PC-9 (cell line): ENCODE data around the gene ARHGAP26. TPM values are rescaled to one million over a fixed set of nuclear protein-coding genes. Genes with fewer than 3 reads are reported as not detected.

Source experiments
- BruUV-seq: library from RNA; stranded (reverse); fragments of 400-500 nt; replicated peaks from 2 replicates; lab custom pipeline; 2021; lab: Mats Ljungman, UMichigan
- CTCF ChIA-PET: fragments of 300-600 bp; sonication (Branson Sonifier 250); formaldehyde crosslinking; loops from one replicate; lab custom pipeline; 2022; ENCODE audit warnings: antibody characterized with exemption; lab: Charles Lee
- POLR2A ChIA-PET: fragments of 300-600 bp; sonication (Branson Sonifier 250); formaldehyde crosslinking; loops from one replicate; lab custom pipeline; 2022; ENCODE audit warnings: antibody characterized with exemption; ENCODE audit not compliant: unreplicated experiment; lab: Charles Lee
- DNase-seq, 2 experiments: peaks; one replicate each; pipeline versions ENCODE4 v3.0.0 to v3.0.0-alpha.2; 2015 to 2022; ENCODE audit warnings: mixed read lengths in 1 of 2
- H2AFZ ChIP-seq: fragments of 200-600 bp; sonication (generic); 2 replicates; pipeline ENCODE4 v1.8.1; 2017; ENCODE audit warnings: antibody characterized with exemption
- H3F3A ChIP-seq: fragments of 200-600 bp; sonication (generic); 2 replicates; pipeline ENCODE4 v1.8.1; 2017; ENCODE audit warnings: antibody characterized with exemption, mild to moderate bottlenecking, low read depth; ENCODE audit not compliant: insufficient read depth
- H3K27ac ChIP-seq: fragments of 200-600 bp; sonication (generic); 2 replicates; pipeline ENCODE4 v1.6.1; 2016; ENCODE audit warnings: mixed run types
- H3K27me3 ChIP-seq: fragments of 200-600 bp; sonication (generic); 2 replicates; pipeline ENCODE4 v1.6.1; 2016; ENCODE audit warnings: low read depth, mixed run types; ENCODE audit not compliant: insufficient read depth
- H3K36me3 ChIP-seq: fragments of 200-600 bp; sonication (generic); 2 replicates; pipeline ENCODE4 v1.6.1; 2016; ENCODE audit warnings: low read depth, mixed run types
- H3K4me1 ChIP-seq: fragments of 200-600 bp; sonication (generic); replicated peaks from 2 replicates; pipeline ENCODE4 v1.6.1; 2016; ENCODE audit warnings: mixed run types; ENCODE audit not compliant: insufficient read depth
- H3K4me2 ChIP-seq: fragments of 200-600 bp; sonication (generic); 2 replicates; pipeline ENCODE4 v1.6.1; 2017; ENCODE audit warnings: mixed run types
- H3K4me3 ChIP-seq: fragments of 200-600 bp; sonication (generic); 2 replicates; pipeline ENCODE4 v1.6.1; 2016; ENCODE audit warnings: mixed run types
- H3K79me2 ChIP-seq: fragments of 200-600 bp; sonication (generic); 2 replicates; pipeline ENCODE4 v1.6.1; 2017; ENCODE audit warnings: low read depth, mixed run types
- H3K9me2 ChIP-seq: fragments of 200-600 bp; sonication (generic); 2 replicates; pipeline ENCODE4 v1.8.1; 2017; ENCODE audit warnings: mild to moderate bottlenecking; ENCODE audit not compliant: insufficient read depth
- H3K9me3 ChIP-seq: fragments of 200-600 bp; sonication (generic); 2 replicates; pipeline ENCODE4 v1.8.1; 2016; ENCODE audit warnings: low read depth; ENCODE audit not compliant: insufficient read depth
- H4K20me1 ChIP-seq: fragments of 200-600 bp; sonication (generic); 2 replicates; pipeline ENCODE4 v1.8.1; 2017; ENCODE audit not compliant: insufficient read depth
- EZH2 ChIP-seq: fragments of 200-600 bp; sonication (generic); IDR thresholded peaks from 2 replicates; pipeline ENCODE4 v1.8.0; 2017; ENCODE audit warnings: antibody characterized with exemption, low read depth
- intact Hi-C: fragments of 100-400 bp; cut with micrococcal nuclease; formaldehyde crosslinking; loops from one replicate; pipeline ENCODE4 v1.10.0; 2022; ENCODE audit not compliant: unreplicated experiment
- total RNA-seq: library from RNA; stranded (reverse); gene quantifications from 2 replicates; pipeline ENCODE4 v1.2.3, GENCODE V29; 2021
- TF ChIP-seq, protein P1 (sequence below): fragments of 200-600 bp; sonication (generic); conservative IDR thresholded peaks from 2 replicates; pipeline ENCODE4 v1.6.1; 2017; ENCODE audit warnings: mixed run types, antibody characterized with exemption, mild to moderate bottlenecking, moderate library complexity

Gene ARHGAP26
- total RNA-seq, 1 experiment from 2014 or later, result 29.7 TPM

- TF ChIP-seq, protein P1, sequence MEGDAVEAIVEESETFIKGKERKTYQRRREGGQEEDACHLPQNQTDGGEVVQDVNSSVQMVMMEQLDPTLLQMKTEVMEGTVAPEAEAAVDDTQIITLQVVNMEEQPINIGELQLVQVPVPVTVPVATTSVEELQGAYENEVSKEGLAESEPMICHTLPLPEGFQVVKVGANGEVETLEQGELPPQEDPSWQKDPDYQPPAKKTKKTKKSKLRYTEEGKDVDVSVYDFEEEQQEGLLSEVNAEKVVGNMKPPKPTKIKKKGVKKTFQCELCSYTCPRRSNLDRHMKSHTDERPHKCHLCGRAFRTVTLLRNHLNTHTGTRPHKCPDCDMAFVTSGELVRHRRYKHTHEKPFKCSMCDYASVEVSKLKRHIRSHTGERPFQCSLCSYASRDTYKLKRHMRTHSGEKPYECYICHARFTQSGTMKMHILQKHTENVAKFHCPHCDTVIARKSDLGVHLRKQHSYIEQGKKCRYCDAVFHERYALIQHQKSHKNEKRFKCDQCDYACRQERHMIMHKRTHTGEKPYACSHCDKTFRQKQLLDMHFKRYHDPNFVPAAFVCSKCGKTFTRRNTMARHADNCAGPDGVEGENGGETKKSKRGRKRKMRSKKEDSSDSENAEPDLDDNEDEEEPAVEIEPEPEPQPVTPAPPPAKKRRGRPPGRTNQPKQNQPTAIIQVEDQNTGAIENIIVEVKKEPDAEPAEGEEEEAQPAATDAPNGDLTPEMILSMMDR, result no peak
- TF ChIP-seq EZH2, result no peak
- Histone ChIP-seq H3F3A (peaks cover 49% of the 10 kb centered on the region), H3K9me3 (no peaks in the 10 kb centered on the region), H3K36me3 (no peaks in the 10 kb centered on the region), H3K27me3 (no peaks in the 10 kb centered on the region), H3K4me1 (peaks cover 76% of the 10 kb centered on the region), H3K9me2 (no peaks in the 10 kb centered on the region), H4K20me1 (no peaks in the 10 kb centered on the region), H3K79me2 (peaks cover 33% of the 10 kb centered on the region), H3K4me3 (no peak overlapping the region), H3K4me2 (peak overlapping the region; percentile 71), H2AFZ (no peak overlapping the region), H3K27ac (peak overlapping the region; percentile 87)
- ChIA-PET POLR2A (interaction anchor here (0.6 kb wide), 1 partner anchor 47 kb away, joined by 7 read pairs; no protein-coding TSS in a partner anchor), CTCF (no interaction called here)
- BruUV-seq, result no TSS peak
- intact Hi-C loops, result no loop called here
- DNase-seq, result no peak
Observed at GRCh38 chr5:142817949-142818431, 47.8 kb downstream of the ARHGAP26 start.

DNA sequence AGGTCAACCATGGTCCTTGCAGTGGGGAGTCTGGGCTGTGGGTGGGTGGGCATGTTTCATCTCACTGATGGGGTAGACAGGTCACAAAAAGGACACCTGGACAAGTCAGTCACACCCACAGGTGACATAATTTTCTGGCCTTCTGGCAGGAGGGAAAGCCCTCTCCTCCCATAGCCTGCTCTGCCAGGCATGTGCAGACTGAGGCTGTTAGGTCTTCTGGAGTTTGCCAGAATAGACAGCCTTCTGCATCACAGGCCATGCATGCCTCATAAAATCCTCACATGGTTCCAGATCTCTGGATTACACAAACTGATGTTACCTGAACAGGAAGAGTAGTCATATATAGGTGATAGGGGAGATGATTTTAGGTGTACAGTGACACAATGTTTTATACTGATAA lies 49.1 kb downstream of the ARHGAP26 start:
- H3K9me2 ChIP-seq, result no peaks in the 10 kb centered on the region
- DNase-seq, result peak in 1 of 2 experiments; percentile 90
- no peaks in the 10 kb centered on the region for H3K9me3 ChIP-seq
- H3K27ac ChIP-seq, result peak overlapping the region; percentile 87
- no peaks in the 10 kb centered on the region for H3K27me3 ChIP-seq
- no peak overlapping the region; the same call in 1 of the 2 replicates for H3K4me3 ChIP-seq
- H3K4me2 ChIP-seq, result peak overlapping the region; percentile 71
- ChIA-PET CTCF (interaction anchor here (0.8 kb wide), 1 partner anchor 48 kb away, joined by 3 read pairs; no protein-coding TSS in a partner anchor), POLR2A (no interaction called here)
- no peaks in the 10 kb centered on the region for H4K20me1 ChIP-seq
- BruUV-seq, result no TSS peak
- H3K36me3 ChIP-seq, result no peaks in the 10 kb centered on the region
- peaks cover 89% of the 10 kb centered on the region for H3K4me1 ChIP-seq
- no peak overlapping the region for H2AFZ ChIP-seq
- intact Hi-C loops, result no loop called here
- peaks cover 46% of the 10 kb centered on the region for H3K79me2 ChIP-seq
- TF ChIP-seq, protein P1, result no peak
- TF ChIP-seq EZH2, result no peak
- peaks cover 49% of the 10 kb centered on the region for H3F3A ChIP-seq

- Histone ChIP-seq H3K9me2 (no peaks in the 10 kb centered on the region), H3K4me2 (peak overlapping the region; percentile 71), H3K79me2 (peaks cover 52% of the 10 kb centered on the region), H3K4me3 (no peak overlapping the region; the same call in 1 of the 2 replicates), H3K36me3 (no peaks in the 10 kb centered on the region), H4K20me1 (no peaks in the 10 kb centered on the region), H3K27ac (peak overlapping the region; percentile 87), H2AFZ (no peak overlapping the region), H3F3A (peaks cover 49% of the 10 kb centered on the region), H3K27me3 (no peaks in the 10 kb centered on the region), H3K4me1 (peaks cover 95% of the 10 kb centered on the region), H3K9me3 (no peaks in the 10 kb centered on the region)
- intact Hi-C loops, result no loop called here
- DNase-seq, result peak in 1 of 2 experiments; percentile 69
- BruUV-seq, result no TSS peak
- no peak for TF ChIP-seq EZH2
- TF ChIP-seq, protein P1, result no peak
- CTCF ChIA-PET, result no interaction called here
- POLR2A ChIA-PET, result no interaction called here
Observed at GRCh38 chr5:142819825-142820224, 49.6 kb downstream of the ARHGAP26 start.
